ENCODE data around the gene WDR37. TPM values are rescaled to one million over a fixed set of nuclear protein-coding genes. Genes with fewer than 3 reads are reported as not detected.

WDR37 gene
- total and polyA plus RNA-seq, 12 donors = 6.8 to 36.5 (median 31.4) TPM

GRCh38 chr10:1078668-1079067, 22.5 kb downstream of the WDR37 start:
- Histone ChIP-seq H3K27me3 (no peaks in the 10 kb centered on the region), H3K27ac (no peak overlapping the region), H3K9me3 (no peaks in the 10 kb centered on the region), H3K4me3 (no peak overlapping the region), H3K36me3 (peaks cover 0 to 98% (median 39%) of the 10 kb centered on the region in 9 donors), H3K4me1 (no peaks in the 10 kb centered on the region)
- DNase-seq = no peak
- intact Hi-C loops (cut with DNase I) = no loop called here
- ATAC-seq = no peak
- no peak for TF ChIP-seq CTCF (IDR thresholded peaks at IDR 0.05)

- WGBS, 2 donors = 93 to 94% methylated on average over 17 of the region's 17 CpGs
- Histone ChIP-seq H3K27ac (no peak overlapping the region), H3K4me3 (no peak overlapping the region), H3K9me3 (no peaks in the 10 kb centered on the region), H3K27me3 (no peaks in the 10 kb centered on the region), H3K36me3 (peaks cover 0 to 100% (median 69%) of the 10 kb centered on the region in 9 donors), H3K4me1 (no peaks in the 10 kb centered on the region)
- DNase-seq (no peak), ATAC-seq (no peak)
- TF ChIP-seq CTCF (IDR thresholded peaks at IDR 0.05) = no peak
- intact Hi-C loops (cut with DNase I) = no loop called here
Measured at GRCh38 chr10:1083581-1083980, 27.4 kb downstream of the WDR37 start.

- Histone ChIP-seq H3K27ac (no peak overlapping the region), H3K9me3 (no peaks in the 10 kb centered on the region), H3K4me1 (peaks cover 0 to 6% (median 0%) of the 10 kb centered on the region in 9 donors), H3K36me3 (peaks cover 0 to 100% (median 66%) of the 10 kb centered on the region in 9 donors), H3K27me3 (no peaks in the 10 kb centered on the region), H3K4me3 (no peak overlapping the region)
- intact Hi-C loops (cut with DNase I) = no loop called here
- whole genome bisulfite sequencing, 2 donors = 96% methylated on average over 28 of the region's 28 CpGs
- DNase-seq (no peak), ATAC-seq (peak in 1 of 8 donors; percentile 38)
- no peak for TF ChIP-seq CTCF (IDR thresholded peaks at IDR 0.05)
Measured at GRCh38 chr10:1084011-1084950, 28.1 kb downstream of the WDR37 start.

- DNase-seq = no peak
- TF ChIP-seq CTCF (IDR thresholded peaks at IDR 0.05) = no peak
- H3K27me3 ChIP-seq = no peaks in the 10 kb centered on the region
- H3K4me3 ChIP-seq = no peak overlapping the region
- no peak overlapping the region for H3K27ac ChIP-seq
- H3K36me3 ChIP-seq = peaks cover 0 to 100% (median 61%) of the 10 kb centered on the region in 9 donors
- no peaks in the 10 kb centered on the region for H3K9me3 ChIP-seq
- 57 to 82% methylated on average over 4 of the region's 4 CpGs for WGBS, 2 donors
- ATAC-seq = no peak
- peaks cover 0 to 6% (median 0%) of the 10 kb centered on the region in 9 donors for H3K4me1 ChIP-seq
- intact Hi-C loops (cut with DNase I) = no loop called here
Measured at GRCh38 chr10:1085258-1085657, 29.1 kb downstream of the WDR37 start.
